ENCODE data around the gene HOXA3.

DNA sequence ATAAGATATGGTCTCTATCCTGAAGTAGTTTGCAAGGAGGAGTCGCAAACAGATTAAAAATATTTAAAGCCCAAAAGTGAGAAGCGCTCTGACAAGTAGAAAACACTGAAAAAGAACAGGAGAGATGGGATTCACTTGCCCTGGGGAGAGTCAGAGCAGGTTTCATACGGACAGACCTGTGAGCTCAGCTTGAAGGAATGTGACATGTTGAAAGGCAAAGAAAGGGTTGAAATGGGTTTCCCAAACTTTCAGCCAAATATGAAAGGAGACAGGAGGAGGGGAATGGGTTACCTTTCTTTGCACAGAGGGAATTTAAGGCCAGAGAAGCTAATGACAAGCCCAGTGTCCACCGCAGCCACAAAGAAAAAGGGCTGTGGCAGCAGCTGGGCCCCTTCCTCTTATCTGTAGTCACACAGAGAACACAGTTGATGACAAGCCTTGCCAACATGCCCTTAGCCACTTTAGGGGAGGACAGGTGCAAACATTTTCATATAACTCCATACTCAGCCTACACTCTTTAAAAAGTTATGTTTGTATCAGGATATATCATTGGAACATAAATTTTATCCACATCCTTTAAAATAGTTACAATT, 71.4 kb downstream of the HOXA3 start:
- no peak for TF ChIP-seq CTCF (IDR thresholded peaks at IDR 0.05; ENCODE audit: low read length)
- TF ChIP-seq EZH2 (optimal IDR thresholded peaks at IDR 0.05; ENCODE audit: low read depth, low read length): no peak
- no peak for TF ChIP-seq EZH2phosphoT487 (IDR thresholded peaks at IDR 0.05; ENCODE audit: low read length)

All from MM.1S (cell line).